Endothelial cell (in vitro differentiated cells): ENCODE measurements around the gene CHD5. TPM values are rescaled to one million over a fixed set of nuclear protein-coding genes. Genes with fewer than 3 reads are reported as not detected.

Source experiments
- DNase-seq: peaks from one replicate; pipeline ENCODE4 v3.0.0; 2021; ENCODE audit warnings: low spot score
- H3K27ac Mint-ChIP-seq: one replicate; pipeline ENCODE4 v1.8.0; 2021; ENCODE audit warnings: mixed read lengths, inconsistent platforms; ENCODE audit not compliant: unreplicated experiment
- H3K27me3 Mint-ChIP-seq: one replicate; pipeline ENCODE4 v1.8.0; 2021; ENCODE audit warnings: mild to moderate bottlenecking, moderate library complexity, mixed read lengths, inconsistent platforms; ENCODE audit not compliant: unreplicated experiment
- H3K36me3 Mint-ChIP-seq: one replicate; pipeline ENCODE4 v1.8.0; 2021; ENCODE audit warnings: mild to moderate bottlenecking, low read depth, mixed read lengths, inconsistent platforms; ENCODE audit not compliant: unreplicated experiment
- H3K4me1 Mint-ChIP-seq: one replicate; pipeline ENCODE4 v1.8.0; 2021; ENCODE audit warnings: mild to moderate bottlenecking, mixed read lengths, inconsistent platforms; ENCODE audit not compliant: unreplicated experiment
- H3K4me3 Mint-ChIP-seq: one replicate; pipeline ENCODE4 v1.8.0; 2021; ENCODE audit warnings: mild to moderate bottlenecking, mixed read lengths, inconsistent platforms; ENCODE audit not compliant: unreplicated experiment
- H3K9me3 Mint-ChIP-seq: one replicate; pipeline ENCODE4 v1.8.0; 2021; ENCODE audit warnings: mixed read lengths, inconsistent platforms; ENCODE audit not compliant: unreplicated experiment
- CTCF ChIP-seq: fragments of 200-600 bp; sonication (generic); IDR thresholded peaks from one replicate; pipeline ENCODE4 v1.5.0; 2021; ENCODE audit warnings: antibody characterized with exemption; ENCODE audit not compliant: unreplicated experiment
- total RNA-seq: library from RNA; stranded (reverse); fragmentation: NEBNext Ultra II Directional; extraction: Animal tissue kit (Norgen Biotek cat#: 25700); gene quantifications from one replicate; pipeline ENCODE4 v1.2.1, GENCODE V29; 2021; ENCODE audit not compliant: unreplicated experiment

CHD5 gene
- total RNA-seq, 1 donor from 2014 or later = 0.15 TPM

- H3K4me1 Mint-ChIP-seq = no peaks in the 10 kb centered on the region
- no peaks in the 10 kb centered on the region for H3K9me3 Mint-ChIP-seq
- no peak overlapping the region for H3K4me3 Mint-ChIP-seq
- no peak overlapping the region for H3K27ac Mint-ChIP-seq
- H3K27me3 Mint-ChIP-seq = peaks cover 8% of the 10 kb centered on the region
- no peak for DNase-seq
- H3K36me3 Mint-ChIP-seq = no peaks in the 10 kb centered on the region
- no peak for TF ChIP-seq CTCF
Observed at GRCh38 chr1:6104631-6105030, 75.5 kb downstream of the CHD5 start.

DNA sequence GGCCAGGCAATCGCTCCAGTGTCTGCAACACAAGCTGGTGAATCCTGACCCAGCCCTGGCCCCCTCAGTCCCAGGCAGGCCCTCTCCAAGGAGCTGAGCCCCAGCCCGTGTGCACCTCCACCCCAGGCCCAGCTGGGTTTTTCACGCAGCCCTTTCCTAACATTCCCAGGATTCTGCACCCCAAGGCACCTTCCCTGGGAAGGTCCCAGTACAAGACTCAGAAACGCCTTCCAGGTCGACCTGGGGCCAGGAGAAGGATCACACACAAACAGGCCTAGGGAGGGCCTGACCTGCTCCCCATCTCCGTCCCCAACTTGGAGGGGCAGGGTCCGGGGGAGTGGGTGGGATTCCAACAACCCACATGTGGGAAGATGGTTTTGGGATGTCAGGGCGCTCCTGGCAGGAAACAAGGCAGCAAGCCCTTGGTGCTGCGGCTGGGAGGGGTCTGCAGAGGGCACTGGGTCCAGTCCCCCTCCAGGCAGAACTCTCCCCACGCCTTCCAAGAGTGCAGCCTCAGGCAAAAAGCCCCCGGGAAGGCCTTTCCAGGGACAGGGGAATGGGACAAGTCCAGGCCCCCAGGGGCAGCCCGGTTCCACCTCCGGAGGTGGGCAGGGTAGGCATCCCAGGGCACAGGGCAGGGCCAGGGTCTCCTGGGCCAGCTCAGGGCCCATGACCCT, 76.1 kb downstream of the CHD5 start:
- no peaks in the 10 kb centered on the region for H3K9me3 Mint-ChIP-seq
- TF ChIP-seq CTCF = no peak
- no peaks in the 10 kb centered on the region for H3K36me3 Mint-ChIP-seq
- peaks cover 8% of the 10 kb centered on the region for H3K27me3 Mint-ChIP-seq
- H3K4me1 Mint-ChIP-seq = no peaks in the 10 kb centered on the region
- no peak overlapping the region for H3K4me3 Mint-ChIP-seq
- H3K27ac Mint-ChIP-seq = no peak overlapping the region
- DNase-seq = no peak

DNA sequence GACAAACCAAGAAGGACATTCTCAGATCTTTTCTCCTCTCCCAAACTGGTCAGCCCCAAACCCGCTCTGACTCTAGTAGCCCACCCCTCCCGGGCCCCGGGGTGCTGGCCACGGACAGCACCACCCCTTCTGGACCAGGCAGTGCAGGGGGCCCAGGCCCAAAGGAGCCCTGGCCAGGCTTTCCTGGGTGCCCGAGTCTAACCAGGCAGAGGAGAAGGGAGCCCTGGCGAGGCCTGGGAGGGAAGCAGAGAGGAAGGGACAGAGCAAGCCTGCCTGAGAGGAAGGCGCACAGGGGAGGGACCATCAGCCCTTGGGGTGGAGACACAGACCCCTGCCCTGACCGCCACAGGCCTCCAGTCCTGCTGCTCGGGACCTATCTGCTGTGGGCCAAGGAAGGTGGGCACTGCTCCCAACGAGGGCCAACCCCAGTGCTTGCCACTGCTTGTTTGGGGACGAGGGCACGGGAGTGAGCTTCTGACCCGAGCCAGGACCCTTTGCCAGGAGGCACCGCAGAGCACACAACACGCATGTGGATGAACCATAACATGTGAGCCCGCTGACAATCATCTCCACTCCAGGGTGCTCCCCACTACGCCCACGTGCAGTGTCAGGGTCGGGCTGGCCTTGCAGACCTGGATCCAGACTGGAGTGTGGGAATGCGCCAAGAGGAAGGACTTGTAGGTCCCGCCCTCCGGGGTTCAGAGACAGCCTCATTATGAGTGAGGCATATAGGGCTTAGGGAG, 76.8 kb downstream of the CHD5 start:
- Mint-ChIP-seq H3K27me3 (peaks cover 3% of the 10 kb centered on the region), H3K9me3 (no peaks in the 10 kb centered on the region)

DNA sequence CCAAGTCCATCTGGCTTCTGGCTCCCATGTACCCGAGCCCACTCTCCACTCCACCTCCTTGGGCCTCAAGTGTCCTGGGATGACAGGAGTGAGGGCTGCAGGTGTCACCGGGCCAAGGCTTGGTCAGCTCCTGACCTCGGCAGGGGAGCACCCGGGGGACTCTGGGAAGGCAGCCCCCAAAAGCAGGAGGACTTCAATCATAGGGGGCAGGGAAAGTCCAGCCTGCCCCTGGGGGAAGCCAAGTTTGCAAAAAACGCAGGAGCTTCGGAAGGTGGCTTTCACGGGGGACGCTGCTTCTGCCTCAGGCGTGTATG, 77.6 kb downstream of the CHD5 start:
- H3K36me3 Mint-ChIP-seq = peaks cover 3% of the 10 kb centered on the region
- DNase-seq = no peak
- H3K9me3 Mint-ChIP-seq = no peaks in the 10 kb centered on the region
- H3K27ac Mint-ChIP-seq = no peak overlapping the region
- H3K4me1 Mint-ChIP-seq = no peaks in the 10 kb centered on the region
- H3K27me3 Mint-ChIP-seq = peaks cover 6% of the 10 kb centered on the region
- no peak for TF ChIP-seq CTCF
- H3K4me3 Mint-ChIP-seq = no peak overlapping the region

More for the DNA sequence above, 76.8 kb downstream of the CHD5 start:
- Mint-ChIP-seq H3K36me3 (no peaks in the 10 kb centered on the region), H3K4me1 (no peaks in the 10 kb centered on the region), H3K27ac (no peak overlapping the region), H3K4me3 (no peak overlapping the region)
- DNase-seq = no peak
- TF ChIP-seq CTCF = no peak

DNA sequence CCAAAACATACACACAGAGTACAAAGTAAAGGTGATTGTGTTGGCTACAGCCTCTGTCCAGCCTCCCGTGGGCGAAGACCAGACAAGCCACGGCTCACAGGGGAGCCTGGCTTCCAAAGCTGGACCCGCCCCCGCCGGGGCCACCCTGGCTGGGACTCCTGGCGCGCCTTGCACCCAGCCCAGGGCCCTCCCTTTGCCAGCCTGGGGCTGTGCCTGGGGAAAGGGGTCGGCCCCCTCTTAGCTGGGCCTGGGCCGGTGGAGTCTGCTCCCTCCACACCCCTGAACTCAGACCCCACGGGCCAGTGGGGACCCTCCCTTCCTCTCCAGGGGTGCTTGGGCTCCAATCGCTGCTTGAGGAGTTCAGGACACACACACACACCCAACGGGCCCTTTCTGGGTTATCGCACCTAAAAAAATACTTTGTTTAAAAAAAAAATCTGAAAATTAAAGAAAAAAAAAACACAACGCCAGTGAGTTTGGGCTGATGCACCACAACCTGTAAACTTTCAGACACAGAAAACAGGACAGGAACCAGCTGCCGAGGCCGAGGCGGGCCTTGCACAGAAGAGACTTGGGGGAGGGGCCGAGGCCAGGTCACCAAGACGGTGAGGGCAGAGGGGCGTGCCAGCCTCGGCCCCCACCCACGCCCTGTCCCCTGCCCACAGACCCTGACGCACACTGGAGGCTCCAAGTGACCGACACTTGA, 78.1 kb downstream of the CHD5 start:
- no peaks in the 10 kb centered on the region for H3K4me1 Mint-ChIP-seq
- H3K27ac Mint-ChIP-seq = no peak overlapping the region
- peaks cover 10% of the 10 kb centered on the region for H3K27me3 Mint-ChIP-seq
- peaks cover 4% of the 10 kb centered on the region for H3K36me3 Mint-ChIP-seq
- no peak overlapping the region for H3K4me3 Mint-ChIP-seq
- no peak for TF ChIP-seq CTCF
- no peak for DNase-seq
- no peaks in the 10 kb centered on the region for H3K9me3 Mint-ChIP-seq
